HG03039 (cell line): ENCODE measurements around the gene PLPPR2.
"Not testable (repeated sequence)": the region's sequence is repeated elsewhere in the genome, so short reads cannot be mapped to it uniquely, and the experiment has no call there.

ENCODE experiments used
- ATAC-seq: cut with Tn5 transposase; IDR thresholded peaks from one replicate; pipeline ENCODE4 v1.9.1; 2021; ENCODE audit warnings: mild to moderate bottlenecking, moderate library complexity; ENCODE audit not compliant: unreplicated experiment

PLPPR2 gene

DNA sequence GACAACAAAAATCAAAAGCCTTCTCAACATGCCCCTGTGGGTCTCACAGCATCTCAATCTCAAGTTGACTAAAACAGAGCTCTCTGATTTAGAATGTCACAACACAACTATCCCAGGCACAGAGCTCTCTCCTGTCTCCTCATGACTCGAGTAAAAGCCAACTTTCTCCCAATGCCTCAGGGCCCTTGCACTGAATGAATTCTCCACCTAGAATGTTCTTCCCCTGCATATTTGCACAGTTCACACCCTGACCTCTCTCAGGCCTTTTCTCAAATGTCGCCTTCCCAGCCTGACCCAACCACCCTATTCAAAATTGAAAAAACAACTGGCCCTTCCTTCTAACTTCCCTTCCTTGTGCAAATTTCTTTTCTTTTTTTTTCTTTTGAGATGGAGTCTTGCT is 15.5 kb downstream of the PLPPR2 start:
- ATAC-seq: no peak

DNA sequence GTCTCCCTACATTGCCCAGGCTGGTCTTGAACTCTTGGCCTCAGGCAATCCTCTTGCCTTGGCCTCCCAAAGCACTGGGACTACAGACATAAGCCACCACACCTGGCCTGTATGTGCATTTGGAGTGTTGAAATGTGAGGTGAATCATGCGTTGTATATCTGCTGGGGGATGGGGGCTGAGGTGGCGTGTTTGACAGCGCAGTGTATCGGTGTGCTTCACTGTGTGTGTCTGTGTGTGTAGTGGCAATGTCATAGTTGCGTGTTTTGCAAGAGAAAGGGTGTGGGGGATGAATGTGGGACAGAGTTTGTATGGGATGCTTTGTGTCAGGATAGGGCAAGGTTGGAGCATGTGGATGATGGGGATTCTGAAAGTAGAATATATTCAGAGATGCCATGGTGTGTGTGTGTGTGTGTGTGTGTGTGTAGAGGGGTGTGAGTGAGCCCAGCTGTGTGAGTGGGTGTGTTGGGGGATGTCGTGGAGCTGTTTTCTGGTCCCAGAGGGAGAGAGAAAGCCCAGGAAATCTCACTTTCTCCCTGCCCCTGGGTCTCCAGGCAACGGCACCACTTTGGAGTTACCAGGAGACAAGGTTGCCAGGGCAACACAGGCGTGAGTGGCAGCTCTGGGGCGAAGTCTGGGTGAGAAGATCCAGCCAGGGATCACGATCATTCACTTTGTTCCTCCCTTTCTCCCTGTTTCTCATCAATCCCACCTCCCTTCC is 18.1 kb downstream of the PLPPR2 start:
- no peak for ATAC-seq

DNA sequence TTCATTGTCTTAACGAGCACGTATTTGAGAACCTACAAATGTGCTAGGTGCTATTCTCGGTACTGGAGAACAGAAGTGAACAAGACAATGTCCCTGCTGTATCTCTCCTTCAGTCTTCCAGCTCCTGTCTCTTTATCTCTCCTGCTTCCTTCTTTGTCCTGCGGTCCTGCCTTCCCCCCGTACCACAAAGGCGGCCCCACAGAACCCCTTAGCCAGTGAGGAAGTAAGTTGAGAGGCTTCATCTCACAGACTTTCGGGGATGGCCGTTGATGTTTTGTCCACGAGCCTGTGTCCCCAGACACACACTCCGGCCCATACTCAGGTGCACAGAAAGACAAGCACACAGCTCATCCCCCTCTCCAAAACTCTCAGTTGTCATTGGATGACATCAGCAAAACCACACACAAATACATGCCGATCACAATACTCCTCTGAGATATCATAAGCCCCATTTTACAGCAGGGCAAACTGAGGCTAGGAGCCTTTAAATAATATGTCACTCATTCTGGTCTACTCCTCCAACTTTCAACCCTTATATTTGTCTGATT is 18.7 kb downstream of the PLPPR2 start:
- no peak for ATAC-seq

DNA sequence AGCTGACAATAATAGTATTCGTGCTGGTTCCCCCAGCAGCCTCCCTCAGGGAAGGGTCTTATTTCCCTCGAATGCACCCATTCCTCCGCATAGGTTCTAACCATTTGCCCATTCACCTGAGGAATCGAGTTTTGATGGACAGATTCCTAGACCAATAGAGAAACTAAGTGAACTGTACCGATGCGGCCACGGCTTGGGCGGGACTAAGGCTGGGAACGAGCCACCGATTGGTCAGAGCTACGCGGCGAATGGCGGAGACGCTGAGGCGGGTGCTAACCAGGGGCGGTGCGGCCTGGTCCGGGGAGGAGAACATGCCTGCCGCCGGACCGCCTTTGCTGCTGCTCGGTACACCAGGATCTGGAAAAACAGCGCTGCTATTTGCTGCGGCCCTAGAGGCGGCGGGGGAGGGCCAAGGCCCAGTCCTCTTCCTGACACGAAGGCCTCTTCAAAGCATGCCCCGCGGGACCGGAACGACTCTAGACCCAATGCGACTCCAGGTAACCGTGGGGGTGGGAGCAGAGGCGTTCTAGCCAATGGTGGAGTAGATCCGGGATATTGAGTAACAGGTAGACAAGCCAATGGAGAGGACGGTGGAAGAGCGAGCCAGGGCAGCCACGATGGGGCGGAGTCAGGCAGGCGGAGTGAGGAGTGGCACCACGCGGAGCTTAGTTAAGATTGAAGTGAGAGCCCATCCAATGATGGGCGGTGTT is 19.4 kb downstream of the PLPPR2 start, which contains the start of gene SWSAP1:
TSS of gene SWSAP1 (plus strand) at position 234 of the 710 bp plus-strand sequence. CDS start at position 249, 15 bp downstream.
- ATAC-seq: peak; percentile 88

DNA sequence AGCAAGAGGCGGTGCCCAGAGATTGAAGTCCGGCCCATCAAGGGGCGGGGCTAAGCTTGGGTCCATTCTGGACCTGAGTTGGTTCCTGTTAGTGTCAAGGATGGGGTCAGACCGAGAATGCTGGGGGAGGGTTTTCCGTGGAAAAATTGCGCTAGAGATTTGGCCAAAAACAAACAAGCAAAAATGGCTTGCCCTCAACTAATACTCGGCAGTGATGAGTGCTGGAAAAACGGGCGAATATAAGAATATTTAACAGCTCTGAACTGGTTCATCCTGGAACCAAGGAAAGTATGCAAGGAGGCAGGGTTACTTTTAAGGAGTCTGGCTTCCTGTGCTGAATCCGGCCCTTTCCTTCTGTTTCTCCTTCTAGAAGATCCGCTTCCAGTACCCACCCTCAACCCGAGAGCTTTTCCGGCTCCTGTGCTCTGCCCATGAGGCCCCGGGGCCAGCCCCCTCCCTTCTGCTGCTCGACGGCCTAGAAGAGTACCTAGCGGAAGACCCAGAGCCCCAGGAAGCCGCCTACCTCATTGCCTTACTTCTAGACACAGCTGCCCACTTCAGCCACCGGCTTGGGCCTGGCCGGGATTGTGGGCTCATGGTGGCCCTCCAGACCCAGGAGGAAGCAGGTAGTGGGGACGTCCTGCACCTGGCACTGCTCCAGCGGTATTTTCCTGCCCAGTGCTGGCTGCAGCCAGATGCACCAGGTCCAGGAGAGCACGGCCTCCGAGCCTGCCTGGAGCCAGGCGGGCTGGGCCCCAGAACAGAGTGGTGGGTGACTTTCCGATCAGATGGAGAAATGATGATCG is 20.1 kb downstream of the PLPPR2 start:
- no peak for ATAC-seq

DNA sequence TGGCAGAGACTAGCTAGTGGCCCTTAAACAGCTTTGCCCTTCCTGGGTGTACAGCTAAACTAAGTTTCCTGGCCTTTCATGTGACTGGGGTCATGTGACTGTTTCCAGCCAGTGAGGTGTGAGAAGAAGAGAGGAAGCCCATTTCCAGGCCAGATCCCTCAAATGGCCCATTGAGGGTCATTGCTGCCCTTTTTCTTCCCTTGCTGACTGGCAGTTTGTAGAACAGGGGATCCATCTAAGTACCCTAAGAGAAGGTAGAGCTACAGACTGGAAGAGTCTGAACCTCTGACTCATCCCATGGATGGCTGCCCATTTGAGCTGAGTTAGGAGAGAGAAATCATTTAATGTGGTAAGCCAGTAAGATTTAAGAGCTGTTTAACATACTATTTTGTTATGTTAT is 22.0 kb downstream of the PLPPR2 start:
- ATAC-seq: no peak

DNA sequence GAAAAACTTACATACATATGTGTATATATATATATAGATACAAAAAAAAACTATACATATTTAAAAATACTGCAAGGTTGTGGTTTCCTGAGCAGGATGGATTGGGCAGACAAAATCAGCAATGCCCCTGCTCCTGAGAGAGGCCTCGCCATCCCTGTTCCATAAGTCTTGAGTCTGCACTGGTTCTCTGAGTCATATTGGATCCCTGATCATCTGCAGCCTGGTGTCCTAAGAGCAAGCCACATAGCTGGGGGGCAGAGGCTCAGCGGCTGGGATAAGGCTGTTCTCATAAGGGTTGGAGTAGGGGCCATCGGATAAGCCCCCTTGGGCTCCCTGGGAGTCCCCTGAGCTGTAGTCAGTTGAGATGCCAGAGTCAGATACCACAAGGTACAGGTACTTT is 22.5 kb downstream of the PLPPR2 start:
- no peak for ATAC-seq

DNA sequence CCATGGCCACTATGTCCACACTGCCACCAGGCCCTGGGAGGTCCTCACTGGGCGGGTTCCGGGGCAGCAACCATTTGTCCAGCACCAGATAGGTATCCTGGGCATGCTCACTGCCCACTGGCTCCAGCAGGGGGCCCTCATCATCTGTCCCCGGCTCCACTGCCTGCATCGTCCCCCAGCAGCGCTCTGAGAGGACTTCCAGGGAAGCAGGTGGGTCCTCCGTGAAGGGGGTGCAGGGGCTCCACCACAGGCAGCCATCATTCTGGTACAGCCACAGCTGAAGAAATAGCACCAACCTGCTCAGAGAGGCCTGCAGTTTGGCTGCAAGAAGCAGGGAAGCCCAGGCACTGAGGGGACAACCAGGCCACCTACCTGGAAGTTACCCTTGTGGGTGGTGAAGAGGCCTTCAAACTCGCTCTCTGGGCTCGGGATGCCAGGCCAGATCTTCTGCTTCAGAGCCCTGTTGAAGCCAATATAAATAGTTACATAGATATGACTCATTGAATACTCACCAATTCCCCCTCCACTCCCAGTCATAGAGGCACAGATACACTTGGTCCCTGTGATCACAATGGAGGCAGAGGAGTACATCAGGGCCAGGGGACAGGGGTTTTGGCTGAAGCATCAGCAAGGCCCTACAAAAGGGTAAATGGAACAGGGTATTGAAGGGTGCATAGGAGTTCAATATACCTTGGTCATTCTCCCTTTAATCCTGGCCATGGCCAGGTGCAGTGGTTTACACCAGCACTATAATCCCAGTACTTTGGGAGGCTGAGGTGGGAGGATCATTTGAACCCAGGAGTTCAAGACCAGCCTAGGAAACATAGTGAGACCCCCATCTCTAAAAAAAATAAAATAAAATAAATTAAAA is 23.3 kb downstream of the PLPPR2 start:
- no peak for ATAC-seq

DNA sequence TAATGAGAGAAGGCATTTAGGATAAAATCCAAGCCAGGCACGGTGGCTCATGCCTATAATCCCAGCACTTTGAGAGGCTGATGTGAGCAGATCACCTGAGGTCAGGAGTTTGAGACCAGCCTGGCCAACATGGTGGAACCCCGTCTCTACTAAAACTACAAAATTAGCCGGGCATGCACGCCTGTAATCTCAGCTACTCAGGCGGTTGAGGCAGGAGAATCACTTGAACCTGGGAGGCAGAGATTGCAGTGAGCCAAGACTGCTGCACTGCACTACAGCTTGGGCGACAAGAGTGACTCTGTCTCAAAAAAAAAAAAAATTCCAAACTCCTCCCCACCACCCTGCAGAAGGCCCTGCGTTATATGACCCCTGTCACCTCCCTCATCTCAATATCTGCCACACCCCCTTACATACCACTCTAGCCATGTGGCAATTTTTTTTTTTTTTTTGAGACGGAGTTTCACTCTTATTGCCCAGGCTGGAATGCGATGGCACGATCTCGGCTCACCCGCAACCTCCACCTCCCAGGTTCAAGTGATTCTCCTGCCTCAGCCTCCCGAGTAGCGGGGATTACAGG is 24.1 kb downstream of the PLPPR2 start:
- not testable (repeated sequence) for ATAC-seq

DNA sequence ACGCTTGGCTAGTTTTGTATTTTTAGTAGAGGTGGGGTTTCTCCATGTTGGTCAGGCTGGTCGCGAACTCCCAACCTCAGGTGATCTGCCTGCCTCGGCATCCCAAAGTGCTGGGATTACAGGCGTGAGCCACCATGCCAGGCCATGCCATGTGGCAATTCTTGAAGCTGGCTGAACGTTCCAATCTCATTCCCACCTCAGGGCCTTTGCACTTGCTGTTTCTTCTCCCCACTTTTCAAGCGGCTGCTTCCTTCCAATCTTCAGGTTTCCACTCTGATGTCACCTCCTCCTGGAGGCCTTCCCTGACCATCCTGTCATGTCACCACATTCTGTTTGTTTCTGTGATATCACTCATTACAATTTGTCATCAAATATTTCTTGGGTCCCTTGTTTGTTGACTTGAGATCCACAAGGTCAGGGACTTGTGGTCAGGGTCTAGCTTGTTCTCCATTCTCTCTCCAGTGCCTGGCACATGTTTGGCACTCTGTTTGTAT is 24.7 kb downstream of the PLPPR2 start:
- ATAC-seq: no peak

DNA sequence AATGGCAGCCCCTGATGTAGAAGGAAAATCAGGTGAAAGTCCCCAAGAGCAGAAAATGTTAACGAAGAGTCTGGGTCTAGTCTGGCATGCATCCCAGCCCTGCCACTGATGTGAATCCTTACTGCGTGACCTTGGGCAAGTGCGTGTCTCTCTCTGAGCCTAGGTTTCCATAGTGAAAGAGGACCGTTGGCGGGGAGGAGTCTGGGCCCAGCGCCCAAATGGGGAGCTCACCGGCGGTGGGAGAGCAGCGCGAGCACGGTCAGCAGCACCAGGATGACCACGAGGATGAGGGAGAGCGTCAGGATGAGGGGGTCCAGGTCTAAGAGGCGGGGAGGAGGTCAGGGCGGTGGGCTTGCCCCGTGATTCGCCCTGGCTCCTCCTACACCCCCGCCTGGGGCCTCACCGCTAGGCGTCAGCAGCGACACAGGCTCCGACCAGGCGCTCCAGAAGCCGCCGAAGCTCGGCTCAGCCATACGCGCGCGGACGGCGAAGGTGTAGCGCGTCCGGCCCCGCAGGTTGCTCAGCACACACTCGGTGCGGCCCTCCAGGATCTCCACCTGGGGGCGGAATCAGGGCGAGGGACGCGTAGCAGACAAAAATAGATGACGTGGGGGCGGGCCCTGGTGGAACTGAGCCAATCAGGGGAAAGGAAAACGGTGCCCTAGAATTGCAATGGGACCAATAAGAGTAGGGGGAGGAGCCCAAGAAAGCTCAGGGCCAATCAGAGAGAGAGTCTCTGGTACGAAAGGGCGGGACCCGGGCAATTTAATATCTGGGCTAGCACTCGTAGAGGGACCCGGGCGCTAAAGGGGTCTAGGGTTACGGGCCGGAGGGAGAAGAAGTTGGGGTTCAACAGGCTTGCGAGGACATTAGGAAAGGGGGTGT is 25.7 kb downstream of the PLPPR2 start:
- peak; percentile 62 for ATAC-seq

DNA sequence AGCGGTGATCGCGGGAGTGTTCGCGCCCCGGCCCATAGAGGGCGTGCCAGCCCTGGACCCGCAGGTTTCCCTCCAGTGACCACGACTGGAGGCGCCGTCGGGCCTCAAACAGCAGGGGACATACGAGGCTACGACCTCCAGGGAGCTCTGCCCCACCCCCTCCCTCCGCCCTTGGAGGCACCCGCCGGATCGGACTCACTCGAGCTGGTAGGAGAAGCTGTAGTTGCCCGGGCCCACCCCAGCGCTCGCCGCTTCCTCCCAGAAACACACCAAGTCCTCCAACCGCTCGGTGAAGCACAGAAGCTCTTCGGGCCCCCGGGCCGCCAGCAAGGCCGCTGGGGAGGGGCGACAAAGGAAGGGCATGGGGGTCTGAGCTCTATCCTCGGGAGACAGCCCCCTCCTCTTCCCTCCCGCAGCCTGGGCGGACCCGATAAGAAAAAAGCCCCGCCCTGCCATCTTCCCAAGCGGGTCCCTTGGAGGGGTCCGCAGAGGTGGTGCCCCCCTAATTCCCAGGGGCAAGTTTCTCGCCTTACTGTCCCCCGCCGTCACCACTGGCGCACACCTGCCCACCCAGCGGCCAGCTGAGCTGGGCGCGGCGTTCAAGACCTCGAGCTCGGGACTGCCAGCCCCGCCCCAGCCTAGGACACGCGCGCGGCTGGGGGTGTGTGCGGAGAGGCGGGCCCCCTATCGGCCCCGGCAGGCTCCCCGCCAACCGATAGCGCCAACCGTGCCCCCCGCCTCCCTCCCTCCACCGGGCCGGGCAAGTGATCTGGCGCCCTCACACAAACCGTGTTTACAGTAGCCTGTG is 27.9 kb downstream of the PLPPR2 start:
- ATAC-seq: no peak

DNA sequence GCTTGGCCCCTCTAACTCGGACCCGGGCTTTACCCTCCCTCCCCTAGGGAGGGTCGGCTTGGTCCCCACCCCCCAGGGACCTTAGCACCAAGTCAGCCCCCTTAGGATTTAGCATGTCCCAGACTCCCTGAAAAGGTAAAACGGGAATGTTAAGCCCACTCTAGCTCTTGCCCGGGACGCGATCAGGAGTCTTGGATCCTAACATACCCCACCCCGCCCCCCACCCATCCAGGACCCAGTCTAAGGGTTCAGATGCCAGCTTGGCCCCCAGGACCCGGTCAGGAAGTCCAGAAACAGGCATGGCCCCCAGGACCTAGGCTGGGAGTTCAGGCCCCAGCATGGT is 28.4 kb downstream of the PLPPR2 start:
- ATAC-seq: no peak

DNA sequence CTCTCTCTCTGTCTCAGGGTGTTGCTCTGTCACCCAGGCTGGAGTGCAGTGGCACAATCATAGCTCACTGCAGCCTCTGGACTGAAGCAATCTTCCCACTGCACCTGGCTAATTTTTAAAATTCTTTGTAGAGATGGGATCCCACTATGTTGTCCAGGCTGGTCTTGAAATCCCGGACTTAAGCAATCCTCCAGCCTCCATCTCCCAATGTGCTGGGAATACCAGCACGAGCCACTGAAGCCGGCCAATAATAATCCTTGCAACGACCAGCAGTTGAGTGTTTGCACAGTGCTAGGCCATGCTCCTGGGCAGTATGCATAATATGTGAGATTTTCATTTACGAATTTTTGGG is 29.5 kb downstream of the PLPPR2 start:
- no peak for ATAC-seq

DNA sequence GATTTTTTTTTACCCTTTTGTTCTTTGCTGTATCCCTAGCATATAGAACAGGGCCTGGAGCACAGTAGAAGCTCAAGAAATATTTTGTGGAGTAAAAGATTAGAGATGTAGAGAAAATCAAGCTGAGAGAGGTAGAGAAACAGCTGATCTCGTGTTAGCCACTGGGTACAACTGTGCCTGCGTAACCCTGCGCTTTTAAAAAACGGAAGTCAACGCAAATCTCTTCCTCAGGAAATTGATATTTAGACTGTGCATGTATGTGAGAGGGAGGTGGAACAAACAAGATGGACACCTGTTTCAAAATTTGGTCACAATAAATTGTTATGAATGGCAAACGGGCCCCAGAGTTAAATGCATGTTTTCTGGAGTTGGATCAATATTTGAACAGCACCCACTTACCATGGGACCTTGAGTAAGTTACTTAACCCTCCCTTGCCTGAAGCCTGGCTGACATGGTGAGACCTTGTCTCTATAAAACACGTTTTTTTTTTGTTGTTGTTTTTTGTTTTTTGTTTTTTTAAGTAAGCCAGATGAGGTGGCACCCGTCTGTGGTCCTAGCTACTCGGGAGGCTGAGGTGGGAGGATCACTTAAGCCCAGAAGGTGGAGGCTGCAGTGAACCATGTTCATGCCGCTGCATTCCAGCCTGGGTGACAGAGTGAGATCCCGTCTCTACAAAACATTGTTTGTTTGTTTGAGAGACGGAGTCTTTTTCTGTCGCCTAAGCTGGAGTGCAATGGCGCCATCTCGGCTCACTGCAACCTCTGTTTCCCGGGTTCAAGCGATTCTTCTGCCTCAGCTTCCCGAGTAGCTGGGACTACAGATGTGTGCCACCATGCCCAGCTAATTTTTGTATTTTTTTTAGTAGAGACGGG is 32.2 kb downstream of the PLPPR2 start:
- no peak for ATAC-seq

DNA sequence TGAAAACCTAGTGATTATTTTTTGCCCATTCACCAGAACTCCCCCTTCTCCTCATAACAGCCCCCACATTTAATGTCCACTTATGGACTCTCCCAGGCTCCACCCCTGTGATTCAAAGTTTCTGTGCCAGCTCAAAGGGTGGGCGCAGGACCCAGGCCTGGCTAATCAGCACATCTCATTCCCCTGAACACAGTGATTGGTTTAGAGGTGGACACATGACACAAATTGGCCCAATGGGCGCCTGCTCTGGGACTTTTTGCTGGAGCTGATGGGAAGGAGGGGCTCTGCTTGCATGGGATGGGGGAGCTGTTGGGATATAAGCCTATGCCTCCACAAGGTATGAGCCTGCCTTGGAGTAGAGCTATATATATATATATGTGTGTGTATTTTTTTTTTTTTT is 35.1 kb downstream of the PLPPR2 start:
- no peak for ATAC-seq

DNA sequence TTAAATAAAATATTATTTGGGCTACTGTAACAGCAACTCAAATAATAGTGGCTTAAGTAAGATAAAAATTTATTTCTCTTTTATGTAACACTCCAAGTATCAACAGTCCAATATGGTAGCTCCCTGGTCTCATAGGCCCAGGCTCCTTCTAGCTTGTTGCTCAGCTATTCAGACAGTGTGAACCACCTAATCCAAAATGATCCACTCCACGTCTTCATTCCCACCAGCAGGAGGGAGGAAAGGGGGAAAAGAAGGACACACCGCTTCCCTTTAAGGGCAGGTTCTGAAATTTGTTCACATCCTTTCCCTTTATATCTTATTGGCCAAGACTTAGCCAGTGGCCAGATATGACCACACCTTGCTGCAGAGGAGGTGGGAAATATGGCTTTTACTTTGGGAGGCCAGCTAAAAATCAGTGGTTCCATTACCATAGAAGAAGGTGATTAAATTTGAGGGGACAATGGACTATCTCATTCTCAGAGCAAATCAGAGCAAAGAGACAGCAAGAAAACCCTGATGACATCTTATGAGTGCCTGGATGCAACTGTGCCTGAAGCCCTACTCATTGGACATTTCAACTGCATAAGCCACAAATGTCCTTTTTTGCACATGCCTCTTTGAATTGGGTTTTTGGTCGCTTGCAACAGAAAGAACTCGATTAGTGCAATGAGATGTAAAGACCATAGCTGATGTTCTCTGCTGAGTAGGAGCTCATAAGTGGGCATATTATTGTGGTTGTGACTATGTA is 35.9 kb downstream of the PLPPR2 start:
- no peak for ATAC-seq
